ENCODE results near the gene TRIM15. TPM values are rescaled to one million over a fixed set of nuclear protein-coding genes. Genes with fewer than 3 reads are reported as not detected.
"Not testable (repeated sequence)": the region's sequence is repeated elsewhere in the genome, so short reads cannot be mapped to it uniquely, and the experiment has no call there.

TRIM15 gene
- total RNA-seq, 2 donors from 2014 or later: not detected

DNA sequence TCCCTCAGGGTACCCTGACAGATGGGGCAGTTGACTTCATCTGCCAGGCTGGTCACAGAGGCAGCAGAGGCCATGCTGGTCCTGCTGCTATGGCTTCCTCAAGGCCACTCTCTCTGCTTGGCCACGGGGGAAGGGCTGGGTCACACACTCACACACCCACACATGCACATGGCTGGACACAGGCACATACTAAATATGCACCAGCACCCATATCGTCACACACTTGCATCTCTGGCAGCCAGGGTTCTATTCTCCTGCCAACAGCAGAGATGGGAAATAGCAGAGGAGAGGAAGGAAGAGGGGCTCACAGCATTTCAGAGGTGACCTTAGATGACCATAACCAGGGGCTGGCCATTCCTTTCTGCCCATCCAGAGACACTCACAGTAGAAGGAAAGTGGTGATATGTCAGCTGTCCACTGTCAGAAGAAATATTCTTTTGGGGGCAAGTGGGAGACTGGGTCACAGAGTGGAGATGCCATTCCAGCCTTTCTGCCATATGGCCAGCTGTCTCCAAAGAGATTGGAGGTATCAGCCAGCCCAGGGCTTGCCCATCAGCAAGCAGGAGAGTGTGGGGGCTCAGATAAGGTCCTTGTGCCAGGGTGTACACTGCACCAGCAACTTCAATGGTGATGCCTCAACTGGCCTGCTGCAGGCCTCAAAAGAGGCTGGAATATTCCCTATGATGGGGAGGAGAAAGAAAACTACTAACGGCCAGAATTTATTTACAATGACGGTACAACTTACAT, 2.4 kb upstream of the TRIM15 start, which contains the start of gene TRIM10:
Gene TRIM10 (minus strand): TSS at position 427 of the 747 bp plus-strand sequence. CDS start 353 bp downstream, at position 74.
- Histone ChIP-seq H3K27ac (no peak within 1 kb of the TSS), H3K36me3 (no peaks in the 10 kb centered on the region), H3K4me1 (ENCODE audit: control insufficient read depth in 1 of 2, low read depth in 2 of 2) (no peaks in the 10 kb centered on the region), H3K4me3 (no peak within 1 kb of the TSS), H3K9me3 (no peaks in the 10 kb centered on the region), H3K27me3 (replicated peaks; ENCODE audit: insufficient read depth) (no peaks in the 10 kb centered on the region)
- DNase-seq (ENCODE audit: low spot score) (no peak), ATAC-seq (ENCODE audit: insufficient number of reproducible peaks, low FRiP score, low read depth) (no peak)
- TF ChIP-seq, protein P1, sequence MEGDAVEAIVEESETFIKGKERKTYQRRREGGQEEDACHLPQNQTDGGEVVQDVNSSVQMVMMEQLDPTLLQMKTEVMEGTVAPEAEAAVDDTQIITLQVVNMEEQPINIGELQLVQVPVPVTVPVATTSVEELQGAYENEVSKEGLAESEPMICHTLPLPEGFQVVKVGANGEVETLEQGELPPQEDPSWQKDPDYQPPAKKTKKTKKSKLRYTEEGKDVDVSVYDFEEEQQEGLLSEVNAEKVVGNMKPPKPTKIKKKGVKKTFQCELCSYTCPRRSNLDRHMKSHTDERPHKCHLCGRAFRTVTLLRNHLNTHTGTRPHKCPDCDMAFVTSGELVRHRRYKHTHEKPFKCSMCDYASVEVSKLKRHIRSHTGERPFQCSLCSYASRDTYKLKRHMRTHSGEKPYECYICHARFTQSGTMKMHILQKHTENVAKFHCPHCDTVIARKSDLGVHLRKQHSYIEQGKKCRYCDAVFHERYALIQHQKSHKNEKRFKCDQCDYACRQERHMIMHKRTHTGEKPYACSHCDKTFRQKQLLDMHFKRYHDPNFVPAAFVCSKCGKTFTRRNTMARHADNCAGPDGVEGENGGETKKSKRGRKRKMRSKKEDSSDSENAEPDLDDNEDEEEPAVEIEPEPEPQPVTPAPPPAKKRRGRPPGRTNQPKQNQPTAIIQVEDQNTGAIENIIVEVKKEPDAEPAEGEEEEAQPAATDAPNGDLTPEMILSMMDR (IDR thresholded peaks at IDR 0.05): no peak

DNA sequence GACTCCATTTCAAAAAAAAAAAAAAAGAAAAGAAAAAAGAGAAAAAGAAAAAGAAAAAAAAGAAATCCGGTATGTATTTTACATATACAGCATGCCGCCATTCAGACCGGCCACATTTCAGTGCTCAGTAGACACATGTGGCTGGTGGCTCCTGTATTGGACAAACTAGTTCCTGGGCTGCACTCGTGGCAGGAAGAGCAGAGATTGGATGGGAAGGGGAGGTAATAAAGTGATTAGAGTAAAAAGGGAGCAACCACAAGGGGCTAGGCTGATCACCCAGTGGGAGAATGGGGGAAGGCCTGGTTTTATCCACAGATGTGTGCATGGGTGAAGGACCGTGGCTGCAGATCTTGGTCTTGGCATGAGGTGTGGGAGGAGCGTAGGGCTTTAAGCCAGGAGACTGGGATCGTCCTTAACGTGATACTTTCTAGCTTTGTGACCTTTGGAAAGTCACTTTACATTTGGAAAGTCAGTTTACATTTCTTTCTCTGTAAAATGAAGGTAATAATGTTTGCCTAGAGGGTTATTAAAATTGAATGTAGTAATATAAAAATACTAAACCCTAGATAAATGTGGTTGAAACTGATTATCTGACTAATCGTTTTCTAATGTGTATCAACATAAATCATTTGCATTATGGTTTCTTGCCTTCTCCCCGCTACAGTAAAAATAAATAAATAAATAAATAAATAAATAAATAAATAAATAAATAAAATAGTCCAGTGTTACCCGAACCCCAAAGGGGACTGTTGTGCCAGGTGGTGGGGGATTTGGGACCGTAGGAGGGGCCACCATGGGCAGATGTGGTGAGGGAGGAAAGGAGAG, 869 bp upstream of the TRIM15 start:
- H3K36me3 ChIP-seq: no peaks in the 10 kb centered on the region
- no peak overlapping the region for H3K27ac ChIP-seq
- no peaks in the 10 kb centered on the region for H3K4me1 ChIP-seq (ENCODE audit: control insufficient read depth in 1 of 2, low read depth in 2 of 2)
- ATAC-seq (ENCODE audit: insufficient number of reproducible peaks, low FRiP score, low read depth): no peak
- DNase-seq (ENCODE audit: low spot score): no peak
- H3K27me3 ChIP-seq (replicated peaks; ENCODE audit: insufficient read depth): no peaks in the 10 kb centered on the region
- TF ChIP-seq, protein P1 (IDR thresholded peaks at IDR 0.05): no peak
- H3K9me3 ChIP-seq: no peaks in the 10 kb centered on the region
- no peak overlapping the region for H3K4me3 ChIP-seq

DNA sequence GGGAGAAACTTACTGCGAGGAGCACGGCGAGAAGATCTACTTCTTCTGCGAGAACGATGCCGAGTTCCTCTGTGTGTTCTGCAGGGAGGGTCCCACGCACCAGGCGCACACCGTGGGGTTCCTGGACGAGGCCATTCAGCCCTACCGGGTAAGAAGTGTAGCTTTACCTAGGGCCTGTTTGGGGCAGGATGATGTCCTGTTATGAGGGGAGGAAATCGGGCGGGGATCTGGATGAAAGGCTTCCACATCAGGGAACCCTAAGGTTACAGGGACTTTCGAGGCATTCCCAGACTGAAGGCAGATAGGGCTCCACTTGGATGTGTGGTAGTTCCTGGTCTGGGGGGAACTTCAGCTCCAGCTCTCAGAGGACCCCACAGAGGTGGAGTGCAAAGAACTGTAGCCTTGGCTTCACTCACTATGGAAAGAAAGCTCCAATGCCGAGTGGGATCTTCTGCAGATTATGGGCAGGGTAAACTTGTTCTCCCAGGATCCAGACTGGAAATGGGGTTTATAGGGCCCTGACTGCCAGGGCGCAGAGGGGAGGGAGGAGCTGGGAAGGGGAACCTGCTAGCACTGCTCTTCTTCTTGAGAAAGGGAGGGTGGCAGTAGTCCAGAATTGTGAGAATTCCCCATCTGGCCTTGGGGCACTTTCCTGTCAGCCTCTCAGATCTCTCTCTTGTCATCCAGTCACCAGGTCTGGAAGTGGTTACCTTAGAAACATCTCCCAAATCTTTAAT, 740 bp downstream of the TRIM15 start:
- ATAC-seq (ENCODE audit: insufficient number of reproducible peaks, low FRiP score, low read depth): no peak
- TF ChIP-seq, protein P1 (IDR thresholded peaks at IDR 0.05): no peak
- Histone ChIP-seq H3K27me3 (replicated peaks; ENCODE audit: insufficient read depth) (no peaks in the 10 kb centered on the region), H3K27ac (no peak overlapping the region), H3K36me3 (no peaks in the 10 kb centered on the region), H3K9me3 (no peaks in the 10 kb centered on the region), H3K4me1 (ENCODE audit: control insufficient read depth in 1 of 2, low read depth in 2 of 2) (no peaks in the 10 kb centered on the region), H3K4me3 (no peak overlapping the region)
- no peak for DNase-seq (ENCODE audit: low spot score)

DNA sequence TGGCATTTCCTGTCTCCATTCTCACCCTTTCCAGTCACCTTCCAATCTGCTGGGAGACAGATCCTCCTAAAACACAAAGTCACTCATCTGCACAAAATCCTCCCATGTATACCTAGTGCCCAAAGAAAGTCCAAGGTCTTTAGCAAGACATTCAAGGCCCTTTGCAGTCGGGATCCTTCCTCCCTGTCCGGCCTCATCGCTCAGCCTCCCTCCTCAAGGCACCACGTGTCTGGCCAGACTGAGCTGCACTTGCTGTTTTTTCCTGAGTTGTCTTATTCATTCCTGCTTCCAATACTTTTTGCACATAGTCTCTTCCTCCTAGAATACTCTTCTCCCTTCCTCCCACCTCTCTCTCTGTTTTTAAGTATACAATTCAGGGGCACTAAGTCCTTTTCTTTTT, 1.4 kb downstream of the TRIM15 start:
- ATAC-seq (ENCODE audit: insufficient number of reproducible peaks, low FRiP score, low read depth) (no peak), DNase-seq (ENCODE audit: low spot score) (no peak)
- H3K9me3 ChIP-seq: no peaks in the 10 kb centered on the region
- TF ChIP-seq, protein P1 (IDR thresholded peaks at IDR 0.05): no peak
- H3K4me1 ChIP-seq (ENCODE audit: control insufficient read depth in 1 of 2, low read depth in 2 of 2): no peaks in the 10 kb centered on the region
- no peaks in the 10 kb centered on the region for H3K27me3 ChIP-seq (replicated peaks; ENCODE audit: insufficient read depth)
- no peaks in the 10 kb centered on the region for H3K36me3 ChIP-seq
- H3K27ac ChIP-seq: no peak overlapping the region
- H3K4me3 ChIP-seq: no peak overlapping the region

DNA sequence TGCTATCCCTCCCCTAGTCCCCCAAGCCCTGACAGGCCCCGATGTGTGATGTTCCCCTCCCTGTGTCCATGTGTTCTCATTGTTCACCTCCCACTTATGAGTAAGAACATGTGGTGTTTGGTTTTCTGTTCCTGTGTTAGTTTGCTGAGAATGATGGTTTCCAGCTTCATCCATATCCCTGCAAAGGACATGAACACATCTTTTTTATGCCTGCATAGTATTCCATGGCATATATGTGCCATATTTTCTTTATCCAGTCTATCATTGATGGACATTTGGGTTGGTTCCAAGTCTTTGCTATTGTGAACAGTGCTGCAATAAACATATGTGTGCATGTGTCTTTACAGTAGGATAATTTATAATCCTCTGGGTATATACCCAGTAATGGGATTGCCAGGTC, 1.9 kb downstream of the TRIM15 start:
- not testable (repeated sequence) for DNase-seq (ENCODE audit: low spot score); H3K9me3 ChIP-seq; H3K4me3 ChIP-seq; ATAC-seq (ENCODE audit: insufficient number of reproducible peaks, low FRiP score, low read depth); H3K36me3 ChIP-seq; H3K27me3 ChIP-seq (replicated peaks; ENCODE audit: insufficient read depth); H3K4me1 ChIP-seq (ENCODE audit: control insufficient read depth in 1 of 2, low read depth in 2 of 2); H3K27ac ChIP-seq
